ES-I3 (cell line): Measurements from ENCODE around the gene RUFY2.
"Not testable (repeated sequence)": the region's sequence is repeated elsewhere in the genome, so short reads cannot be mapped to it uniquely, and the experiment has no call there.

Experiments used
- H3K36me3 ChIP-seq: 2 replicates; pipeline ENCODE4 v1.6.1; 2013; ENCODE audit warnings: mild to moderate bottlenecking, low read length, control low read depth, moderate library complexity; ENCODE audit not compliant: insufficient read depth
- H3K4me1 ChIP-seq: 2 replicates; pipeline ENCODE4 v1.6.1; 2013; ENCODE audit warnings: mild to moderate bottlenecking, control low read depth, low read length; ENCODE audit not compliant: insufficient read depth
- H3K9ac ChIP-seq: 2 replicates; pipeline ENCODE4 v1.6.1; 2013; ENCODE audit warnings: low read depth, mild to moderate bottlenecking, low read length, moderate library complexity
- H3K9me3 ChIP-seq: 2 replicates; pipeline ENCODE4 v1.6.1; 2013; ENCODE audit warnings: mild to moderate bottlenecking, low read length, moderate library complexity; ENCODE audit not compliant: control insufficient read depth, insufficient read depth

RUFY2 gene

GRCh38 chr10:68406815-68407548 lies at the start of gene RUFY2:
RUFY2 (minus strand) TSS chr10:68407277; CDS start chr10:68407189, 88 bp downstream.
- Histone ChIP-seq H3K9ac (peak within 1 kb of the TSS; percentile 81), H3K9me3 (no peaks in the 10 kb centered on the region), H3K36me3 (no peaks in the 10 kb centered on the region), H3K4me1 (peaks cover 4% of the 10 kb centered on the region; the same call in 1 of the 2 replicates)

GRCh38 chr10:68449698-68450097 lies 42.6 kb upstream of the RUFY2 start:
- H3K9ac ChIP-seq, H3K4me1 ChIP-seq, H3K9me3 ChIP-seq: not testable (repeated sequence)
- H3K36me3 ChIP-seq = peaks cover 19% of the 10 kb centered on the region

- no peak overlapping the region for H3K9ac ChIP-seq
- no peaks in the 10 kb centered on the region for H3K4me1 ChIP-seq
- peaks cover 6% of the 10 kb centered on the region for H3K36me3 ChIP-seq
- H3K9me3 ChIP-seq = no peaks in the 10 kb centered on the region
Measured at GRCh38 chr10:68446179-68446578, 39.1 kb upstream of the RUFY2 start.

- Histone ChIP-seq H3K9ac (no peak overlapping the region), H3K9me3 (no peaks in the 10 kb centered on the region), H3K36me3 (peaks cover 6% of the 10 kb centered on the region; the same call in 1 of the 2 replicates), H3K4me1 (no peaks in the 10 kb centered on the region)
Measured at GRCh38 chr10:68442971-68443370, 35.9 kb upstream of the RUFY2 start.

GRCh38 chr10:68440898-68441297 lies 33.8 kb upstream of the RUFY2 start:
- Histone ChIP-seq H3K9me3 (no peaks in the 10 kb centered on the region), H3K36me3 (peaks cover 7% of the 10 kb centered on the region), H3K9ac (no peak overlapping the region), H3K4me1 (no peaks in the 10 kb centered on the region)

- Histone ChIP-seq H3K4me1 (no peaks in the 10 kb centered on the region), H3K9ac (no peak overlapping the region), H3K9me3 (no peaks in the 10 kb centered on the region), H3K36me3 (peaks cover 10% of the 10 kb centered on the region)
Measured at GRCh38 chr10:68435803-68436202, 28.7 kb upstream of the RUFY2 start.

GRCh38 chr10:68434657-68435056 lies 27.6 kb upstream of the RUFY2 start:
- Histone ChIP-seq H3K36me3 (peaks cover 15% of the 10 kb centered on the region), H3K9ac (no peak overlapping the region), H3K4me1 (no peaks in the 10 kb centered on the region), H3K9me3 (no peaks in the 10 kb centered on the region; the same call in 1 of the 2 replicates)

GRCh38 chr10:68428396-68429104 lies 21.5 kb upstream of the RUFY2 start:
- Histone ChIP-seq H3K4me1 (no peaks in the 10 kb centered on the region), H3K9me3 (no peaks in the 10 kb centered on the region; the same call in 1 of the 2 replicates), H3K36me3 (peaks cover 13% of the 10 kb centered on the region), H3K9ac (no peak overlapping the region)

- peaks cover 19% of the 10 kb centered on the region for H3K36me3 ChIP-seq
- H3K4me1 ChIP-seq = no peaks in the 10 kb centered on the region
- H3K9me3 ChIP-seq = no peaks in the 10 kb centered on the region
- no peak overlapping the region for H3K9ac ChIP-seq
Measured at GRCh38 chr10:68424454-68425014, 17.5 kb upstream of the RUFY2 start.

- H3K4me1 ChIP-seq = no peaks in the 10 kb centered on the region
- no peaks in the 10 kb centered on the region for H3K9me3 ChIP-seq
- H3K9ac ChIP-seq = no peak overlapping the region
- peaks cover 15% of the 10 kb centered on the region for H3K36me3 ChIP-seq
Measured at GRCh38 chr10:68423522-68423921, 16.4 kb upstream of the RUFY2 start.

GRCh38 chr10:68419376-68419775 lies 12.3 kb upstream of the RUFY2 start:
- no peak overlapping the region for H3K9ac ChIP-seq
- peaks cover 24% of the 10 kb centered on the region for H3K36me3 ChIP-seq
- no peaks in the 10 kb centered on the region for H3K9me3 ChIP-seq
- no peaks in the 10 kb centered on the region for H3K4me1 ChIP-seq

GRCh38 chr10:68408898-68409518 lies 1.9 kb upstream of the RUFY2 start:
- H3K4me1 ChIP-seq = peaks cover 4% of the 10 kb centered on the region; the same call in 1 of the 2 replicates

GRCh38 chr10:68406111-68406814 lies 814 bp downstream of the RUFY2 start:
- Histone ChIP-seq H3K4me1 (peaks cover 4% of the 10 kb centered on the region; the same call in 1 of the 2 replicates), H3K9ac (peak overlapping the region; percentile 81), H3K9me3 (no peaks in the 10 kb centered on the region), H3K36me3 (no peaks in the 10 kb centered on the region)

More at GRCh38 chr10:68408898-68409518, 1.9 kb upstream of the RUFY2 start:
- Histone ChIP-seq H3K9ac (no peak overlapping the region), H3K36me3 (no peaks in the 10 kb centered on the region), H3K9me3 (no peaks in the 10 kb centered on the region)

- Histone ChIP-seq H3K4me1 (peaks cover 4% of the 10 kb centered on the region; the same call in 1 of the 2 replicates), H3K9me3 (no peaks in the 10 kb centered on the region), H3K9ac (no peak overlapping the region), H3K36me3 (no peaks in the 10 kb centered on the region)
Measured at GRCh38 chr10:68403701-68404100, 3.4 kb downstream of the RUFY2 start.
